Measurements from ENCODE around the gene SMC6. TPM values are rescaled to one million over a fixed set of nuclear protein-coding genes. Genes with fewer than 3 reads are reported as not detected.

Gene SMC6
- polyA plus RNA-seq, 1 donor (not counting 4 experiments of a cell fraction or from before 2014, with no cell fraction given), result 24.4 TPM

DNA sequence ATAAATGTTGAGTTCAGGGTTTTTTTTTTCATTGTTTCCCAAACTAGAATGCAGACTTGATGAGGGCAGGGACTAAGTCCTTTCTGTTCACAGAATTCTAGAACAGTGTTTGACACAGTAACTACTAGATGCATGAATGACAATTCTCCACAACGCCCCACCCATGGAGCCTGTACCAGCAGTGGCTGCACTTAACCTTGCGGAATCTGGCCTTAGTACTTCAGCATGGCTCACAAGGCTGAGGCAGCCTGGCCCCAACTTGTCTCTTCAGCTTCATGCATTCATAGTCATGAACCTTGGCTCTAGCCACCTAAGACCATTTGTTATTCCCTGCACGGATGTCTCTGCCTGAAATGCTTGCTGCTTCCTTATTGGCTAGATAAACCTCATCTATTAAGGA lies 33.1 kb upstream of the SMC6 start:
- H3K9me3 ChIP-seq (ENCODE audit: control insufficient read depth, low read depth, low read length), result no peaks in the 10 kb centered on the region
- dilution Hi-C loops (cut with MboI; ENCODE audit: extremely low pct_ligation_motif_present, low sequenced_read_pairs), result no loop called here

DNA sequence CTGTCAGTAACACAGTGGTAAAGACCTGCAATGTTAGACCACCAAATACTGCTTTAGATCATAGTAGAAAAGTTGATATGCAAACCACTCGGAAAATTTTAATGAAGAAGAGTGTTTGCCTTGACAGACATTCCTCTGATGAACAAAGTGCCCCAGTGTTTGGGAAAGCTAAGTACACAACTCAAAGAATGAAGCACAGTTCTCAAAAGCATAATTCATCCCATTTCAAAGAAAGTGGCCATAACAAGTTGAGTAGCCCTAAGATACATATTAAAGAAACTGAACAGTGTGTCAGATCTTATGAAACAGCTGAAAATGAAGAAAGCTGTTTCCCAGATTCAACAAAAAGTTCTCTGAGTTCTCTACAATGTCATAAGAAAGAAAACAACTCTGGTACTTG lies 27.9 kb upstream of the SMC6 start:
- no peaks in the 10 kb centered on the region for H3K9me3 ChIP-seq (ENCODE audit: control insufficient read depth, low read depth, low read length)
- H3K4me2 ChIP-seq (ENCODE audit: control insufficient read depth, extremely low read depth, insufficient read depth, low read depth, low read length), result no peak overlapping the region
- no peak overlapping the region for H2AFZ ChIP-seq (ENCODE audit: control insufficient read depth, low read length)
- H3K27me3 ChIP-seq (ENCODE audit: control insufficient read depth, extremely low read depth, insufficient read depth, low read length), result no peaks in the 10 kb centered on the region
- H3K9me1 ChIP-seq (ENCODE audit: control insufficient read depth, extremely low read depth, insufficient read depth, low read length), result no peaks in the 10 kb centered on the region
- H4K20me1 ChIP-seq (ENCODE audit: control insufficient read depth, extremely low read depth, insufficient read depth, low read length), result no peaks in the 10 kb centered on the region
- H3K27ac ChIP-seq (ENCODE audit: control insufficient read depth, insufficient read depth, low read length), result no peak overlapping the region
- H3K9ac ChIP-seq (ENCODE audit: control insufficient read depth, extremely low read depth, insufficient read depth, low read length), result no peak overlapping the region
- no peaks in the 10 kb centered on the region for H3K79me2 ChIP-seq (ENCODE audit: control insufficient read depth, insufficient read depth, low read length)
- FAIRE-seq (no peak), DNase-seq (ENCODE audit: low read depth, low spot score) (no peak)
- no peak for TF ChIP-seq EZH2 (IDR thresholded peaks at IDR 0.05; ENCODE audit: low read length)
- TF ChIP-seq, protein P1, sequence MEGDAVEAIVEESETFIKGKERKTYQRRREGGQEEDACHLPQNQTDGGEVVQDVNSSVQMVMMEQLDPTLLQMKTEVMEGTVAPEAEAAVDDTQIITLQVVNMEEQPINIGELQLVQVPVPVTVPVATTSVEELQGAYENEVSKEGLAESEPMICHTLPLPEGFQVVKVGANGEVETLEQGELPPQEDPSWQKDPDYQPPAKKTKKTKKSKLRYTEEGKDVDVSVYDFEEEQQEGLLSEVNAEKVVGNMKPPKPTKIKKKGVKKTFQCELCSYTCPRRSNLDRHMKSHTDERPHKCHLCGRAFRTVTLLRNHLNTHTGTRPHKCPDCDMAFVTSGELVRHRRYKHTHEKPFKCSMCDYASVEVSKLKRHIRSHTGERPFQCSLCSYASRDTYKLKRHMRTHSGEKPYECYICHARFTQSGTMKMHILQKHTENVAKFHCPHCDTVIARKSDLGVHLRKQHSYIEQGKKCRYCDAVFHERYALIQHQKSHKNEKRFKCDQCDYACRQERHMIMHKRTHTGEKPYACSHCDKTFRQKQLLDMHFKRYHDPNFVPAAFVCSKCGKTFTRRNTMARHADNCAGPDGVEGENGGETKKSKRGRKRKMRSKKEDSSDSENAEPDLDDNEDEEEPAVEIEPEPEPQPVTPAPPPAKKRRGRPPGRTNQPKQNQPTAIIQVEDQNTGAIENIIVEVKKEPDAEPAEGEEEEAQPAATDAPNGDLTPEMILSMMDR (optimal IDR thresholded peaks at IDR 0.05 in 1 of 3, IDR thresholded peaks at IDR 0.05 in 1 of 3, conservative IDR thresholded peaks at IDR 0.05 in 1 of 3; ENCODE audit: extremely low read depth in 1 of 3, insufficient read depth in 2 of 3, low read length in 3 of 3), result no peak
- H3K36me3 ChIP-seq (ENCODE audit: control insufficient read depth in 2 of 2, extremely low read depth in 1 of 2, insufficient read depth in 2 of 2, low read length in 2 of 2), result peaks cover 0 to under 1% of the 10 kb centered on the region in 2 experiments
- dilution Hi-C loops (cut with MboI; ENCODE audit: extremely low pct_ligation_motif_present, low sequenced_read_pairs), result no loop called here
- H3K4me1 ChIP-seq (ENCODE audit: control insufficient read depth, extremely low read depth, insufficient read depth, low read length), result no peaks in the 10 kb centered on the region
- H3K4me3 ChIP-seq (ENCODE audit: control insufficient read depth in 2 of 3, extremely low read depth in 1 of 3, insufficient read depth in 2 of 3, low read depth in 1 of 3, low read length in 3 of 3), result no peak overlapping the region

More for the DNA sequence above, 33.1 kb upstream of the SMC6 start:
- FAIRE-seq (no peak), DNase-seq (ENCODE audit: low read depth, low spot score) (no peak)
- Histone ChIP-seq H3K27me3 (ENCODE audit: control insufficient read depth, extremely low read depth, insufficient read depth, low read length) (no peaks in the 10 kb centered on the region), H3K4me3 (ENCODE audit: control insufficient read depth in 2 of 3, extremely low read depth in 1 of 3, insufficient read depth in 2 of 3, low read depth in 1 of 3, low read length in 3 of 3) (no peak overlapping the region), H4K20me1 (ENCODE audit: control insufficient read depth, extremely low read depth, insufficient read depth, low read length) (no peaks in the 10 kb centered on the region), H3K27ac (ENCODE audit: control insufficient read depth, insufficient read depth, low read length) (no peak overlapping the region), H3K36me3 (ENCODE audit: control insufficient read depth in 2 of 2, extremely low read depth in 1 of 2, insufficient read depth in 2 of 2, low read length in 2 of 2) (no peaks in the 10 kb centered on the region), H2AFZ (ENCODE audit: control insufficient read depth, low read length) (no peak overlapping the region), H3K9me1 (ENCODE audit: control insufficient read depth, extremely low read depth, insufficient read depth, low read length) (no peaks in the 10 kb centered on the region), H3K9ac (ENCODE audit: control insufficient read depth, extremely low read depth, insufficient read depth, low read length) (no peak overlapping the region), H3K4me2 (ENCODE audit: control insufficient read depth, extremely low read depth, insufficient read depth, low read depth, low read length) (no peak overlapping the region), H3K79me2 (ENCODE audit: control insufficient read depth, insufficient read depth, low read length) (no peaks in the 10 kb centered on the region), H3K4me1 (ENCODE audit: control insufficient read depth, extremely low read depth, insufficient read depth, low read length) (no peaks in the 10 kb centered on the region)
- TF ChIP-seq EZH2 (IDR thresholded peaks at IDR 0.05; ENCODE audit: low read length), result no peak
- TF ChIP-seq, protein P1 (optimal IDR thresholded peaks at IDR 0.05 in 1 of 3, IDR thresholded peaks at IDR 0.05 in 1 of 3, conservative IDR thresholded peaks at IDR 0.05 in 1 of 3; ENCODE audit: extremely low read depth in 1 of 3, insufficient read depth in 2 of 3, low read length in 3 of 3), result no peak
